NCI-H510A (cell line): ENCODE results near the gene RFX6.
"Not testable (repeated sequence)": the region's sequence is repeated elsewhere in the genome, so short reads cannot be mapped to it uniquely, and the experiment has no call there.

Experiments used
- DNase-seq: peaks from one replicate; lab custom pipeline; 2025; lab: John Stamatoyannopoulos, UW

The RFX6 gene, protein sequence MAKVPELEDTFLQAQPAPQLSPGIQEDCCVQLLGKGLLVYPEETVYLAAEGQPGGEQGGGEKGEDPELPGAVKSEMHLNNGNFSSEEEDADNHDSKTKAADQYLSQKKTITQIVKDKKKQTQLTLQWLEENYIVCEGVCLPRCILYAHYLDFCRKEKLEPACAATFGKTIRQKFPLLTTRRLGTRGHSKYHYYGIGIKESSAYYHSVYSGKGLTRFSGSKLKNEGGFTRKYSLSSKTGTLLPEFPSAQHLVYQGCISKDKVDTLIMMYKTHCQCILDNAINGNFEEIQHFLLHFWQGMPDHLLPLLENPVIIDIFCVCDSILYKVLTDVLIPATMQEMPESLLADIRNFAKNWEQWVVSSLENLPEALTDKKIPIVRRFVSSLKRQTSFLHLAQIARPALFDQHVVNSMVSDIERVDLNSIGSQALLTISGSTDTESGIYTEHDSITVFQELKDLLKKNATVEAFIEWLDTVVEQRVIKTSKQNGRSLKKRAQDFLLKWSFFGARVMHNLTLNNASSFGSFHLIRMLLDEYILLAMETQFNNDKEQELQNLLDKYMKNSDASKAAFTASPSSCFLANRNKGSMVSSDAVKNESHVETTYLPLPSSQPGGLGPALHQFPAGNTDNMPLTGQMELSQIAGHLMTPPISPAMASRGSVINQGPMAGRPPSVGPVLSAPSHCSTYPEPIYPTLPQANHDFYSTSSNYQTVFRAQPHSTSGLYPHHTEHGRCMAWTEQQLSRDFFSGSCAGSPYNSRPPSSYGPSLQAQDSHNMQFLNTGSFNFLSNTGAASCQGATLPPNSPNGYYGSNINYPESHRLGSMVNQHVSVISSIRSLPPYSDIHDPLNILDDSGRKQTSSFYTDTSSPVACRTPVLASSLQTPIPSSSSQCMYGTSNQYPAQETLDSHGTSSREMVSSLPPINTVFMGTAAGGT

GRCh38 chr6:116876635-116877611 is at the start of gene RFX6:
RFX6 (plus strand) TSS chr6:116877242; CDS start chr6:116877276, 34 bp downstream.
- DNase-seq: no peak

GRCh38 chr6:116827561-116828240 is 49.3 kb upstream of the RFX6 start:
- DNase-seq: no peak

GRCh38 chr6:116828983-116829382 is 48.1 kb upstream of the RFX6 start, which contains the start of gene GPRC6A:
GPRC6A (minus strand) TSS chr6:116829083; CDS start chr6:116829013, 70 bp downstream.
- no peak for DNase-seq

- not testable (repeated sequence) for DNase-seq
These were observed 42.5 kb upstream of the RFX6 start for GRCh38 chr6:116834526-116834925.

- no peak for DNase-seq
These were observed 40.3 kb upstream of the RFX6 start for GRCh38 chr6:116836606-116837342.

GRCh38 chr6:116840091-116840490 is 37.0 kb upstream of the RFX6 start:
- DNase-seq: no peak

DNA sequence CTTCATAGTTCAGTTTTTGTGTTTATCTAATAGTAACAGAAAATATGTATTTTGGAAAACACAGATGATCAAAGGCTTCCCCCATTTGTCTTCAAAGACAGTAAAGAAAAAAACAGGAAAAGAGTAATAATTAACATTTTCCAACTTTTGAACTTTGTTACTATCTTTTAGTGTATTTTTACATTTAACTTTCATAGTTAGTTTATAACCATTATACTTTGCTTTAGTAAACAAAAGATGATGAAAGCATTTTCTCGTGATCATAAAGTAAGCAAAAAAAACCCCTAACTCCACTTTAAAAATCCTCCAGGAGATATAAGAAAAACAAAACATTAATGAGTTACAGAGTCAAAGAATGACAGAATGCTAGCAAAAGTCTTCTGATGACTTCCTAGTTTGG is 34.6 kb upstream of the RFX6 start:
- DNase-seq: no peak

DNA sequence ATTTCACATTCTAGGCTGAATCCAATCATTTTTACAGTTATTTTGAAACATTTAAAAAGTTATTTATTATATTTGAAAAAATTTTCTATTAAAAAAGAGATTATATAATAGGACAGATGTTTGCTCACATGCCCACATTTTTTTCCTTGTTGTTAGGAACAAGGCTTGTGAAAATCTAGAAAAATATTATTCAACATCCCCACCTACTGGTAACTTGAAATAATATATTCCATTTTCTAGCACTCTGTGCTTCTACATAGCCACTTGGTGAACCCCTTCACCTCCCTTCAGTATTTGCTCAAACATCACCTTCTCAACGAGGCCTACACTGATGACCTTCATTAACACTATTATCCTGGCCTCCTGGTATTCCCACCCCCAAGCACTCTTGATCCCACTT is 29.8 kb upstream of the RFX6 start:
- DNase-seq: no peak

GRCh38 chr6:116858060-116858459 is 19.0 kb upstream of the RFX6 start:
- DNase-seq: no peak

DNA sequence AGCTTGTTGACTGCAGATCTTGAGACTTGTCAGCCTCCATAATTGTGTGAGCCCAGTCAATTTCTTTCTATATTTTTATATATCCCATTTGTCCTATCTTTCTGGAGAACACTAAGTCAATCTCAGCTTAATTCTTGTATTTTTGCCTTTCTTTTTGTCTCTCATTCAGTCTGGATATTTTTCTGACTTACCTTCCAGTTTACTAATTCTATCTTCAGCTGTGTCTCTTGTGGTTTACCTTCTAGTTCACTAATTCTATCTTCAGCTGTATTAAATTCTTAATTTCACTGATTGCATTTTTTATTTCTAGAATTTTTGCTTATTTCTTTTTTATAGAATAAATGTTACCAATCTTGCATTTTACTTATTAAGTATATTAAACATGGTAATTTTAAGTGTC is 17.8 kb upstream of the RFX6 start:
- no peak for DNase-seq

GRCh38 chr6:116866281-116866871 is 10.7 kb upstream of the RFX6 start:
- DNase-seq: no peak

- no peak for DNase-seq
These were observed 4.3 kb upstream of the RFX6 start for GRCh38 chr6:116872771-116873170.

- no peak for DNase-seq
These were observed 935 bp upstream of the RFX6 start for GRCh38 chr6:116876107-116876506.

DNA sequence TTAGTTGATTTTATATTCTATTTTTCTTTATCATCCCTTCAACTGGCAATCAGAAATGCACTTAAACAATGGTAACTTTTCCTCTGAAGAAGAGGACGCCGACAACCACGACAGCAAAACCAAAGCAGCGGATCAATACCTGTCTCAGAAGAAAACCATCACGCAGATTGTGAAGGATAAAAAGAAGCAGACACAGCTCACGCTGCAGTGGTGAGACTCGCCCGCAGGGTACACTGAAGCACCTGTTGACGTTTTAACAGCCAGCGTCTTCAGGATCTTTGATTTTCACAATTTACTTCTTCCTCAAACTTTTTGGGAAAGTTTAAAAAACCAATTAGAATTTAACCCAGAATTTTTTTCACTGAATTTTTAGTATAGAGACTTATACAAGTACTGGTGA is 701 bp downstream of the RFX6 start:
- no peak for DNase-seq

GRCh38 chr6:116881236-116881635 is 4.2 kb downstream of the RFX6 start:
- no peak for DNase-seq

DNA sequence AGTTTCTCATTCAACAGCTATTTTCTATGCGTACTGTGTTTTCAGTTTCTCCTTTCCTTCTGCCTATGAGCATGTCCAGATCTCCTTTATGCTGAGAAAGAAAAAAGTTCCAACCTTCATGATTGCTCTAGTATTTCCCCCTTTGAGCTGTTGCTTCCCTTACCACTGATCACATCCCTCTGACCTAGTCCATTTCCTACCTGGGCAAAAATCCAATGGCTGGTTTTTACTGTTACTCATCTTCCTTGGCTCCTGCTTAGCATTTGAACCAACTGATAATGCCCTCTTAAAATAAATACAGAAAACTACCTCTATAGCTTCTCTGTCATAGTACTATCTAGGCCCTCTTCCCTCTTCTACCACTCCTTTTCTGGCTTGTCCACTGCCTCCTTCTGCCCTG is 6.0 kb downstream of the RFX6 start:
- DNase-seq: no peak

DNA sequence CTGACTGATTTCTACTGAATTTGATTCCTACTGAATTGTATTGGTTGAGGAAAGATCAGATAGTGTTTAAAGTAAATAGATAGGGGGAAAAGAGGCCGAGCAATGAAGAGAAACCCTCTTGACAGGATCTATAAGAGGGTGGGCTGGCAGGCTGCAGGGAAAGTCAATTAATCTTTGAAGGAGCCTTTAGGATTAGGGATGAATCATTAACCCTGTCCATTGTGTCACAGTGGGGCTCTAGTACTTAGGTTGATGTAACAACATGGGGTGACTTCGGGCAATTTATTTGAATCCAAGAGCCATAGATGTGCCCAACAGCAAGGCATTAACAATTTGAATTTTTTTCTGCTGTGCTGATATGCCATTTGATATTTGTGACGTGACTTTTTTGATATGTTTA is 7.5 kb downstream of the RFX6 start:
- no peak for DNase-seq

DNA sequence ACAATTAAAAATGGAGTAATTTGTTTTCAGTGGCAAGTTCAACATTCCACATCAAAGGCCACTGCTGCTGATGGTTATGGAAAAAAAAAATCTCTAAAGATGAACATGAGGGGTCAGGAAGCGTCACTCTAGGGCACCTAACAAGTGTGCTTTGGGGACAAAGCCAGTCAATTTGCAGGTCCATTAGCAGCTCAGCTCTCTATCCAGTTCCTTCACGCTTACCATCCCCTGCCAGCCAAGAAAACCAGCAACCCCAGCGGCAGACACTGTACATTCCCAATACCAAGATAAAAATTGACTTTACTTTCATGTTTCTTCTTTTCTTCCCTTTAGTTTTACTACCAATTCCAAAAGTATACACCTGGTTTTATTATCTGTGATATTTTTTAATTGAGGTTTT is 10.1 kb downstream of the RFX6 start:
- no peak for DNase-seq

DNA sequence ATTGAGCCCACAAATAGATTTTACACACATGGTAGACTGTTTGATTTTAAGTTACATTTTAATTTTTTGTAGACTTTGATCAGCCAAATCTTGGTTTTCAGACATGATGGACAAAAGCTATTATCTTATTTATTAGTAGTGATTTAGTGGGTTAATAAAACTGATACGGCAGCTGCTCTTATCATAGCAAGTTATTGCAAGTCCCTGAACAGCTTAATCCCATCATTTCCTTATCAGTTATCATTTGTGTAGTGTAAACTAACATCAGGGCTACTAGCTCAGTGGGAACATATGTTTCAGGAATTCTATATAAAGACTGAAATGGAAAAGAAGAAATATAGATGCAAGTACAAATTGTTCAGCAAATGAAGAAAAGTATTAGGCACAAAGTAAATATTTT is 10.9 kb downstream of the RFX6 start:
- no peak for DNase-seq

- DNase-seq: no peak
These were observed 11.8 kb downstream of the RFX6 start for GRCh38 chr6:116888732-116889360.
